BJ (cell line): ENCODE measurements around the gene CACNA1C. TPM values are rescaled to one million over a fixed set of nuclear protein-coding genes. Genes with fewer than 3 reads are reported as not detected.

Experiments
- CTCF ChIA-PET: fragments of 350-600 bp; formaldehyde crosslinking; extraction: SDS; loops from one replicate; lab custom pipeline; 2021; ENCODE audit warnings: antibody characterized with exemption, inconsistent platforms; lab: Yijun Ruan, JAX
- POLR2A ChIA-PET: fragments of 300-600 bp; sonication (Branson Sonifier 250); formaldehyde crosslinking; extraction: SDS; loops from one replicate; lab custom pipeline; 2021; ENCODE audit warnings: antibody characterized with exemption; lab: Charles Lee
- DNase-seq: peaks from one replicate; pipeline ENCODE4 v3.0.0-alpha.2; 2011; ENCODE audit warnings: low read depth
- H3K27me3 ChIP-seq: 2 replicates; pipeline ENCODE4 v1.6.0; 2011; ENCODE audit warnings: low read length; ENCODE audit not compliant: control insufficient read depth, insufficient read depth
- H3K36me3 ChIP-seq: 2 replicates; pipeline ENCODE4 v1.5.1; 2011; ENCODE audit warnings: low read length; ENCODE audit not compliant: control insufficient read depth, insufficient read depth
- H3K4me3 ChIP-seq: 2 replicates; pipeline ENCODE4 v1.5.1; 2011; ENCODE audit warnings: low read depth, mild to moderate bottlenecking, control low read depth, low read length
- polyA plus RNA-seq: library from polyadenylated mRNA; depleted of rRNA; stranded (reverse); fragments of >200 nt; gene quantifications from 2 replicates; pipeline ENCODE4 v1.2.3, GENCODE V29; 2011
- TF ChIP-seq, protein P1 (sequence below): IDR thresholded peaks from 2 replicates; pipeline ENCODE4 v1.5.1; 2011; ENCODE audit warnings: low read depth, mild to moderate bottlenecking, control low read depth, inconsistent platforms, low read length, moderate library complexity; ENCODE audit not compliant: insufficient read depth

CACNA1C gene
- polyA plus RNA-seq, 1 experiment: 14.7 TPM

DNA sequence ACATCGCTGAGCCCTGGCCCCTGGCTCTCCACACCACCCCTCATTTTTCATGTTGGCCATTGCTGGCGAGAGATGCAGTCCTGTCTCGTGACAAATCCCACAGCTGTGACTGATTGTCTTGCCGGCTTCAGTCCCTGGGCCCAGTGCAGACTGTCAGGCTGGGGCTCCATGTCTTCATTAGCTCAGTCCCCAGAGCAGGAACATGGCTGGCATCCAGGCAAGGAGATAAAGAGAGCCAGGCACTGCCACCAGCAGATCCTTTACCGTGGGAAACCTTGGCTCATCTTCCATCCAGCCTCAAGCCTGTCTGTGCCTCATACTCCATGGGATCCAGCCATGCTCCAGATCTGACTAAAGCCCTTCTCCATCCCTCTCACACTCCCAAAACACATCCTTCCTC is 457.3 kb downstream of the CACNA1C start:
- CTCF ChIA-PET: no interaction called here
- no peak for DNase-seq
- Histone ChIP-seq H3K36me3 (no peaks in the 10 kb centered on the region; the same call in 1 of the 2 replicates), H3K4me3 (no peak overlapping the region), H3K27me3 (no peaks in the 10 kb centered on the region)
- POLR2A ChIA-PET: no interaction called here
- TF ChIP-seq, protein P1, sequence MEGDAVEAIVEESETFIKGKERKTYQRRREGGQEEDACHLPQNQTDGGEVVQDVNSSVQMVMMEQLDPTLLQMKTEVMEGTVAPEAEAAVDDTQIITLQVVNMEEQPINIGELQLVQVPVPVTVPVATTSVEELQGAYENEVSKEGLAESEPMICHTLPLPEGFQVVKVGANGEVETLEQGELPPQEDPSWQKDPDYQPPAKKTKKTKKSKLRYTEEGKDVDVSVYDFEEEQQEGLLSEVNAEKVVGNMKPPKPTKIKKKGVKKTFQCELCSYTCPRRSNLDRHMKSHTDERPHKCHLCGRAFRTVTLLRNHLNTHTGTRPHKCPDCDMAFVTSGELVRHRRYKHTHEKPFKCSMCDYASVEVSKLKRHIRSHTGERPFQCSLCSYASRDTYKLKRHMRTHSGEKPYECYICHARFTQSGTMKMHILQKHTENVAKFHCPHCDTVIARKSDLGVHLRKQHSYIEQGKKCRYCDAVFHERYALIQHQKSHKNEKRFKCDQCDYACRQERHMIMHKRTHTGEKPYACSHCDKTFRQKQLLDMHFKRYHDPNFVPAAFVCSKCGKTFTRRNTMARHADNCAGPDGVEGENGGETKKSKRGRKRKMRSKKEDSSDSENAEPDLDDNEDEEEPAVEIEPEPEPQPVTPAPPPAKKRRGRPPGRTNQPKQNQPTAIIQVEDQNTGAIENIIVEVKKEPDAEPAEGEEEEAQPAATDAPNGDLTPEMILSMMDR: no peak

DNA sequence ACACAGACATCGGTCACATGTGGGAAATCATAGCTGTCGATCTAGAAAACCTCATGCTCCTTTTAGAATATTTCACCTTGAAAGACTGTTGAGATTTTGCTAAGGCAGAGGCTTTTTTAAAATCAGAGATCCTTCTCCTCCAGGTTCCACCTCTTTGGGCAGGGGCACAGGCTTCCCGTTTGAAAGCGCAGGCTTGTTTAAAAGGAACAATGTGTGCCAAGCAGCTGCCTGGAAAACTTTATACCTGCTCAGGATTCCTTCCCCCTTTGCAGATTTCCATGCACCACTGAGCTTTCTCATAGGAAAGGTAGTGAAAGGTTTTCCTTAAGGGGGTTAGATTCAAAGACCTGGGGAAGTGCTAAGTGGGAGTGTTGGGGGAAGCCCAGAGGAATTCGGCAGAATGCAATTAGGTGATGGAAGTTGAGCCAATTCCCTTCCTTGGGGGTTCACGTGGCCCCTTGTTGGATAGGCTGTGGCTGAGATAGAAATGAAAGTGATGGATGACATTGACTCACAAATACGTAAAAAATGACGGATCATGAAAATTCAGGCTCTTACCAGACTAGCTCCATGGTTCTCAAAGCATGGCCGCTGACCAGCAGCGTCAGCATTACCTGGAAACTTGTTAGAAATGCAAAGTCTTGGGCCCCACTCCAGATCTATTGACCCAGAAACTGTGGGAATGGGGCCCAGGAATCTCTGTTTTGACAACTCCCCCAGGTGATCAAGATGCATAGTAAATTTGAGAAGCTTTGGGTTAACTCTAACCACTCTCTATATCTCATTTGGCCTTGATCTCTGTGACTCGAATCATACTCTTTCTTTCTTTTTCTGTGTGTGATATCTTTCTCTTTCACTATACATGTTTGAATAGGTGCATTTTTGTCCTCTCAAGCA is 460.6 kb downstream of the CACNA1C start:
- no peak for DNase-seq
- CTCF ChIA-PET: no interaction called here

DNA sequence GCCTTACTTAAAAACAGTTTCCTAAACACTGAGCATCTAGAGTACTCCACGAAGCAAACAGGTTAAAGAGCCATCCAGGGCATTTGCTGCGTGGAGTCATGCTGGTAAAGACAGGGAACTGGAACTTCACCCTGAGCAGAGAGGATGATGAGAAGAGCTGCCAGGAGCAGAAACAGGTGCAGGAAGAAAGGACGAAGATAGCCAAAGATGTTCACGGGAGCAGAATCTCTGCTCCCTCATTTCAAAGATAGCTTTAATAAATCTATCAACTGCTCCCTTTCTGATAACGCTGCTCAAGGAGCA is 461.2 kb downstream of the CACNA1C start:
- Histone ChIP-seq H3K4me3 (no peak overlapping the region), H3K36me3 (peaks cover 3% of the 10 kb centered on the region), H3K27me3 (no peaks in the 10 kb centered on the region)
- POLR2A ChIA-PET: no interaction called here
- CTCF ChIA-PET: no interaction called here
- DNase-seq: no peak
- TF ChIP-seq, protein P1: no peak

More for the DNA sequence above, 460.6 kb downstream of the CACNA1C start:
- POLR2A ChIA-PET: no interaction called here
- no peak overlapping the region for H3K4me3 ChIP-seq
- peaks cover 3% of the 10 kb centered on the region for H3K36me3 ChIP-seq
- TF ChIP-seq, protein P1: no peak
- H3K27me3 ChIP-seq: no peaks in the 10 kb centered on the region

DNA sequence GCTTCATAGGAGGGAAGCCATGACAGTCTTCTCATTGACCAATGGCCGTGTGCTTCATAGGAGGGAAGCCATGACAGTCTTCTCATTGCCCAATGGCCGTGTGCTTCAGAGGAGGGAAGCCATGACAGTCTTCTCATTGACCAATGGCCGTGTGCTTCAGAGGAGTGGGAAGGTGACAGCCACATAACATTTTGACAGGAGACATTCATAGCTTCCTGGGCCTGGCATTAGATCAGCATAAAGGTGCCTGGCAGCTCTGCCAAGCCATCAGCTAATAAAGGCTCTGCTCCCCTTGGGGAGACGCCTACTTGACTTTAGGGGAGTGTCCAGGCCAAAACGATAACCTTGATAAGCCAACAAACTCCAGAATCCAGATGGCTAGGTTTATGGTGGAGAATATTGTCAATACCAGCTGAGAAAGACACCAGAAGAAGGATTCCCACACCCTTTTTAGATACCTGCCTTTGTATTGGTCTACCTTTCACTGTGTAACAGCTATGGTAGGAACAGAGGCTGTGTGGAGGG is 468.0 kb downstream of the CACNA1C start:
- TF ChIP-seq, protein P1: no peak
- CTCF ChIA-PET: no interaction called here
- H3K27me3 ChIP-seq: no peaks in the 10 kb centered on the region
- POLR2A ChIA-PET: no interaction called here
- no peak for DNase-seq
- no peak overlapping the region for H3K4me3 ChIP-seq
- peaks cover 7% of the 10 kb centered on the region for H3K36me3 ChIP-seq

DNA sequence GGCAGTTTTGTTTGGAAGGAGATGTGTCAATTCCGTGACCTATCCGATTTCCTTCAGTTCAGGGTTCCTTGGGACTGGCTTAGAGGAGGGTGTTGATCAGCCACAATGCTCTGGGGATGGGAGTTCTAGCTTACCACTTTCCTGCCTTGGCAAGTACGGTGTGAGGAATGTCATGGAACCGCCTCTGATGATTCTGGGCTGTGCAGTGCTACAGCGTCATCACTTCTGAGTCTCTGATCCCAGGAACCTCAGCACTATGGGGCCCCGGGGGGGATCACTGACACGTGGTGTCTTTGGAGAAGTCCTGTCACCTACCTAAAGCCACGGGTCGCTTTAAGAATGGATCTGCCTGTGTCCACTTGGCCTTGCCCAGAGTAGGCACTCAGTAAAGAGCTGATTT is 470.5 kb downstream of the CACNA1C start:
- Histone ChIP-seq H3K36me3 (peaks cover 7% of the 10 kb centered on the region), H3K27me3 (no peaks in the 10 kb centered on the region), H3K4me3 (no peak overlapping the region)
- CTCF ChIA-PET: interaction anchor here (0.6 kb wide), 1 partner anchor 359 kb away, joined by 3 read pairs; no protein-coding TSS in a partner anchor
- DNase-seq: no peak
- POLR2A ChIA-PET: no interaction called here
- TF ChIP-seq, protein P1: no peak
